A673 (cell line): ENCODE results near the gene GJA10.

Experiments
- CTCF ChIP-seq: fragments of 300-800, 200-600 bp; sonication (generic); conservative IDR thresholded peaks from 2 replicates; pipeline ENCODE4 v1.5.1; 2017; ENCODE audit warnings: low read depth, mild to moderate bottlenecking, antibody characterized with exemption, low read length, moderate library complexity, mixed read lengths
- EZH2 ChIP-seq: fragments of 200-600 bp; sonication (generic); IDR thresholded peaks from 2 replicates; pipeline ENCODE4 v1.6.1; 2017; ENCODE audit warnings: borderline replicate concordance, low read depth, mild to moderate bottlenecking, mixed read lengths, antibody characterized with exemption, low read length; ENCODE audit not compliant: poor library complexity, severe bottlenecking

GRCh38 chr6:89917216-89917615, 22.9 kb downstream of the GJA10 start:
- TF ChIP-seq CTCF (no peak), EZH2 (no peak)
